ENCODE data around the gene PCBD2. TPM values are rescaled to one million over a fixed set of nuclear protein-coding genes. Genes with fewer than 3 reads are reported as not detected.
A peak's percentile ranks its signal among the peaks of the same experiment; 100 is the strongest.

PCBD2 gene
- total RNA-seq, 4 donors from 2014 or later, result 8.0 to 12.8 (median 8.8) TPM

GRCh38 chr5:134892282-134892681 is 12.6 kb upstream of the PCBD2 start:
- Histone ChIP-seq H3K36me3 (peaks cover 0 to 86% (median 0%) of the 10 kb centered on the region in 3 donors), H3K27ac (no peak overlapping the region), H3K9me3 (no peaks in the 10 kb centered on the region), H3K27me3 (no peaks in the 10 kb centered on the region), H3K4me3 (no peak overlapping the region), H3K4me1 (no peaks in the 10 kb centered on the region)
- intact Hi-C loops (cut with DNase I), result no loop called here
- DNase-seq, result no peak
- WGBS, 2 donors, result 94% methylated on average over 3 of the region's 3 CpGs
- TF ChIP-seq, protein P1, sequence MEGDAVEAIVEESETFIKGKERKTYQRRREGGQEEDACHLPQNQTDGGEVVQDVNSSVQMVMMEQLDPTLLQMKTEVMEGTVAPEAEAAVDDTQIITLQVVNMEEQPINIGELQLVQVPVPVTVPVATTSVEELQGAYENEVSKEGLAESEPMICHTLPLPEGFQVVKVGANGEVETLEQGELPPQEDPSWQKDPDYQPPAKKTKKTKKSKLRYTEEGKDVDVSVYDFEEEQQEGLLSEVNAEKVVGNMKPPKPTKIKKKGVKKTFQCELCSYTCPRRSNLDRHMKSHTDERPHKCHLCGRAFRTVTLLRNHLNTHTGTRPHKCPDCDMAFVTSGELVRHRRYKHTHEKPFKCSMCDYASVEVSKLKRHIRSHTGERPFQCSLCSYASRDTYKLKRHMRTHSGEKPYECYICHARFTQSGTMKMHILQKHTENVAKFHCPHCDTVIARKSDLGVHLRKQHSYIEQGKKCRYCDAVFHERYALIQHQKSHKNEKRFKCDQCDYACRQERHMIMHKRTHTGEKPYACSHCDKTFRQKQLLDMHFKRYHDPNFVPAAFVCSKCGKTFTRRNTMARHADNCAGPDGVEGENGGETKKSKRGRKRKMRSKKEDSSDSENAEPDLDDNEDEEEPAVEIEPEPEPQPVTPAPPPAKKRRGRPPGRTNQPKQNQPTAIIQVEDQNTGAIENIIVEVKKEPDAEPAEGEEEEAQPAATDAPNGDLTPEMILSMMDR (IDR thresholded peaks at IDR 0.05), result no peak
- no peak for TF ChIP-seq POLR2A (IDR thresholded peaks at IDR 0.05)

DNA sequence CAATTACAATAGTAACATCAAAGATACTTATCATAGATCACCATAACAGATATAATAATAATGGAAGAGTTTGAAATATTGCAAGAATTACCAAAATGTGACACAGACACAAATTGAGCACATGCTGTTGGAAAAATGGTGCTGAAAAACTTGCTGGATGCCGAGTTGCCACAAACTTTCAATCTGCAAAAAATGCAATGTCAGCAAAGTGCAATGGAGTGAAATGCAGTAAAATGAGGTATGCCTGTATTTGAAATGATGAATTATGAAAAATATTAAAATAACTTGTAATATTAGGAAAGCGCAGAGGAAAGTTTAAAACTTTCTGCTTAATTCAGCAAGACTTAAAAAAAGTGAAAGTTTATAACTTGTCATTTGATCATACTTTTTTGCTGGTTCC is 12.0 kb upstream of the PCBD2 start:
- peaks cover 0 to 87% (median 0%) of the 10 kb centered on the region in 3 donors for H3K36me3 ChIP-seq
- no peak for DNase-seq
- no peak overlapping the region for H3K4me3 ChIP-seq
- no peak for TF ChIP-seq POLR2A (IDR thresholded peaks at IDR 0.05)
- TF ChIP-seq, protein P1 (IDR thresholded peaks at IDR 0.05), result no peak
- no peaks in the 10 kb centered on the region for H3K4me1 ChIP-seq
- WGBS, 2 donors, result 87 to 96% methylated on average over 2 of the region's 2 CpGs
- H3K27me3 ChIP-seq, result no peaks in the 10 kb centered on the region
- H3K27ac ChIP-seq, result no peak overlapping the region
- no peaks in the 10 kb centered on the region for H3K9me3 ChIP-seq
- intact Hi-C loops (cut with DNase I), result no loop called here

- no peak overlapping the region for H3K27ac ChIP-seq
- no peak overlapping the region for H3K4me3 ChIP-seq
- peaks cover 0 to 86% (median 0%) of the 10 kb centered on the region in 3 donors for H3K36me3 ChIP-seq
- WGBS, 2 donors, result 91 to 96% methylated on average over 7 of the region's 7 CpGs
- TF ChIP-seq, protein P1 (IDR thresholded peaks at IDR 0.05), result no peak
- TF ChIP-seq POLR2A (IDR thresholded peaks at IDR 0.05), result no peak
- DNase-seq, result no peak
- no peaks in the 10 kb centered on the region for H3K27me3 ChIP-seq
- no peaks in the 10 kb centered on the region for H3K4me1 ChIP-seq
- H3K9me3 ChIP-seq, result no peaks in the 10 kb centered on the region
- intact Hi-C loops (cut with DNase I), result no loop called here
These were observed 11.0 kb upstream of the PCBD2 start for GRCh38 chr5:134893748-134894505.

GRCh38 chr5:134902071-134902801 is 2.7 kb upstream of the PCBD2 start:
- intact Hi-C loops (cut with DNase I), result no loop called here
- no peak overlapping the region for H3K4me3 ChIP-seq
- H3K27ac ChIP-seq, result peak overlapping the region in 1 of 4 donors; percentile 14
- peaks cover 3 to 22% (median 6%) of the 10 kb centered on the region in 3 donors for H3K4me1 ChIP-seq
- H3K27me3 ChIP-seq, result no peaks in the 10 kb centered on the region
- H3K9me3 ChIP-seq, result no peaks in the 10 kb centered on the region
- H3K36me3 ChIP-seq, result peaks cover 0 to 45% (median 0%) of the 10 kb centered on the region in 3 donors
- 75 to 79% methylated on average over 8 to 9 of the region's 10 CpGs for WGBS, 2 donors
- DNase-seq, result no peak
- TF ChIP-seq, protein P1 (IDR thresholded peaks at IDR 0.05), result no peak

All from esophagus squamous epithelium (tissue), 5 donors.